Measurements from ENCODE around the gene STX8.
"Not testable (repeated sequence)": the region's sequence is repeated elsewhere in the genome, so short reads cannot be mapped to it uniquely, and the experiment has no call there.

The STX8 gene

DNA sequence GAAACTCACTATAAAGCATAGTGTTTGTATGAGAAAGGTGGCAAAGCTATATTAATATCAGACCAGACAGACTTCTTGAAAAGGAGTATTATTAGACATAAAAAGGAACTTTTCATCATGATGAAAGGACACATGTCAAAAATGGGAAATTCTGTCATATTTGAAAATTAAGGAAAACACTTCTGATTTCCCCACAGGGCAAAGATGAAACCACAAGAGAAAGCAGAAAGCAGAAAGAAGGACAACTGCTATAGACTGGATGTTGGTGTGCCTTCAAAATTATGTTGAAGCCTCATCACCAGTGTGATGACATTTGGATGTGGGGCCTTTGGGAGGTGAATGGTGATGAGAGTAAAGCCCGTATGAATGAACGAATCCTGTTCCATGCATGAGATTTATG, 193.0 kb downstream of the STX8 start:
- peak; percentile 79 to 89 for DNase-seq

DNA sequence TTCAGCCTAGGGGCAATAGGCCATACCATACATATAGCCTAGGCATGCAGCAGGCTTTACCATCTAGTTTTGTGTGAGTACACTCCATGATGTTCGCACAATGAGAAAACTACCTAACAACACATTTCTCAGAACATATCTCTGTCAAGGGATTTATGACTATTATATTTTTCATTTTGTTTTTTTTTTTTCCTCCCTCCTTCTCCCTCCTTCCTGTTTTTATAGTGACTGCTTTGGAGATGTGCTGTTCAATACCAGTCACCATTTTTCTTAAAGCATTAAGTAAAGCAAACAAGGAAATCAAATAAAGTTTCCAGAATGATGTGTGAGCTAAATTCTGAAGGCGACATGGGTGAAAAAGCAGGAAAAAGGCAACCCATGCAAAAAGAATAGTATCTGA, 194.6 kb downstream of the STX8 start:
- no peak for DNase-seq

DNA sequence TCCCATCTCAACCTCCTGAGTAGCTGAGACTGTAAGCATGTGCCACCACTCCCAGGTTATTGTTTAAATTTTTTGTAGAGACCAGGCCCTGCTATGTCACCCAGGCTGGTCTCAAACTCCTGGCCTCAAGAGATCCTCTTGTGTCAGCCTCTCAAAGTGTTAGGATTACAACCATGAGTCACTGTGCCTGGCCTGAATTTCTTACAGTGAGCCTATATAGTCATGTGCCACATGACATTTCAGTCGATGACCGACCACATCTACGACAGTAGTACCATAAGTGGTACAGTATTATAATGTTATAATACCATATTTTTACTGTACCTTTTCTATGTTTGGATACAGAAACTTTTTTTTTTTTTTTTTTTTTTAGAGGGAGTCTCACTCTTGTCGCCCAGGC, 195.3 kb downstream of the STX8 start:
- peak; percentile 27 to 57 for DNase-seq

DNA sequence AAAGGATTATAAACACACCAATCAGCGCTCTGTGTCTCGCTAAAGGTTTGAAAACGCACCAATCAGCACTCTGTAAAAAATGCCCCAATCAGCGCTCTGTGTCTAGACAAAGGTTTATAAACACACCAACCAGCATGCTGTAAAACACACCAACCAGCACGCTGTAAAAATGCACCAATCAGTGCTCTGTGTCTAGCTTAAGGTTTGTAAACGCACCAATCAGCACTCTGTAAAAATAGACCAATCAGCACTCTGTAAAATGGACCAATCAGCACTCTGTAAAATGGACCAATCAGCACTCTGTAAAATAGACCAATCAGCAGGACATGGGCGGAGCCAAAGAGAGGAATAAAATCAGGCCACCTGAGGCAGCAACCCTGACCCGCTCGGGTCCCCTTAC, 199.4 kb downstream of the STX8 start:
- DNase-seq = not testable (repeated sequence)

- DNase-seq = no peak
These were observed 204.6 kb downstream of the STX8 start for GRCh38 chr17:9371019-9371418.

DNA sequence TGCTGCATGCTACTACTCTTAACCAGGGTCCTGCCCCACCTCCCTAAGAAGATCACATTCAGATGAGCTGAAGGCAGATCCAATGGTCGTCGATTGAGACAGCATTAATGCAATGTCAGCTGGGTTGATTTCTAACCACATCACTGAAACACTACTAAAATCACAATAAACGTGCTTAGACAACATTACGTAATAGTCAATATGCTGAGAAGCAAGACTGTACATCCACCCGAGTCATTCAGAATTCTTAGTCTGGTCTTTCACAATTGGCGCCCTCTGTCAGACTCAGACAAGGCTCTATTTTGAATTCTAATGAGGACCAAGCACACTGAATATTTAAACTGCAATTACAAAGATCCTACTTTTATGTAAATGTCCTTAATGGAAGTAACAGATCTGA, 205.2 kb downstream of the STX8 start:
- peak in 1 of 2 donors; percentile 28 for DNase-seq

- DNase-seq = no peak
These were observed 207.0 kb downstream of the STX8 start for GRCh38 chr17:9368631-9369030.

- peak in 1 of 2 donors; percentile 55 for DNase-seq
These were observed 208.5 kb downstream of the STX8 start for GRCh38 chr17:9367156-9367555.

DNA sequence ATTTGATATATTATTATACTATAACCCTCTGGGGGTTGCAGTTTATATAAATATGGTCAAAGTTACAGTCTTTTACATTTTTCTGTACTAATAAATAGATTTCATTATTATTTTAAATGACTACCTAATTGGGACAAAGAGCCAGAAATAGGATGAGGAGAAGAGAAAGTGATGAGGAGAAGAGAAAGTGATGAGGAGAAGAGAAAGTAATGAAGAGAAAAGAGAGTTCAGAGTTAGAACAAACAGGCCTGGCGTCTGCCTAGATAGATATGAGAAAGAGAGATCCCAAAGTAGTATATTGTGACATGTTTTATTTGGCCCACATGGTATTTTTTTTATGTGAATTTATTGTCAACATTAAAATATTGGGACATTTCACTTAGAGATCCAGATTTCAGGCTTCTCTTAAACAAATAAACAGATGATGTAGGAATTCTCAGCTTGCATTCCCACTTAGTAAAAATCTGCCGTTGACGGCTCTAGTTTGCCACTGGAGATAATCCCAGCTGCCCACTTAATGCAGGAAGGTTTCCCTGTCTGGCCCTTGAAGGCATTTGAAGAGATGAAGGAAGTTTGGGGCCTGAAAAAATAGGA, 210.7 kb downstream of the STX8 start:
- no peak for DNase-seq

GRCh38 chr17:9363440-9364350, 211.9 kb downstream of the STX8 start:
- no peak for DNase-seq

GRCh38 chr17:9361188-9361955, 214.2 kb downstream of the STX8 start:
- DNase-seq = peak; percentile 77 to 86

- no peak for DNase-seq
These were observed 214.9 kb downstream of the STX8 start for GRCh38 chr17:9360677-9361081.

- DNase-seq = peak; percentile 48 to 62
These were observed 219.1 kb downstream of the STX8 start for GRCh38 chr17:9356488-9356911.

DNA sequence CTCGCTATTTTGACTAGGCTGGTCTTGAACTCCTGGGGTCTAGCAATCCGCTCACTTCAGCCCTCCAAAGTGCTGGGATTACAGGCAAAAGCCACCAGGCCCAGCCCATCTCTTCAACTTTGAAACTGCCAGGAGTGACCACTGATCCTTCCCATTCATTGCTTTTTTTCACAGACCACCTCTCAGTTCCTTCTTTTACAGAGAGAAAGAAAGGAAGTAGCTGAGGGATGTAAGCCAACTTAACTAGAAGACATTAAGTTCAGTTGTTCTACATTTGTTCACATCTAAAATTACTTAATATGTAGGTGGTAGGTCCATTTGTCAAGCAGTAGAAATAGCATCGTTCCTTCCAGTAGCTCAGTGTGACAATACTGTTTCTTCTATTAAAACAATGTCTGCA, 219.8 kb downstream of the STX8 start:
- no peak for DNase-seq

GRCh38 chr17:9355231-9355630, 220.4 kb downstream of the STX8 start:
- not testable (repeated sequence) for DNase-seq

- DNase-seq = peak; percentile 55 to 66
These were observed 225.5 kb downstream of the STX8 start for GRCh38 chr17:9350080-9350479.

- no peak for DNase-seq
These were observed 229.2 kb downstream of the STX8 start for GRCh38 chr17:9346296-9346926.

GRCh38 chr17:9343516-9343915, 232.1 kb downstream of the STX8 start:
- DNase-seq = no peak

- no peak for DNase-seq
These were observed 233.4 kb downstream of the STX8 start for GRCh38 chr17:9342225-9342624.

DNA sequence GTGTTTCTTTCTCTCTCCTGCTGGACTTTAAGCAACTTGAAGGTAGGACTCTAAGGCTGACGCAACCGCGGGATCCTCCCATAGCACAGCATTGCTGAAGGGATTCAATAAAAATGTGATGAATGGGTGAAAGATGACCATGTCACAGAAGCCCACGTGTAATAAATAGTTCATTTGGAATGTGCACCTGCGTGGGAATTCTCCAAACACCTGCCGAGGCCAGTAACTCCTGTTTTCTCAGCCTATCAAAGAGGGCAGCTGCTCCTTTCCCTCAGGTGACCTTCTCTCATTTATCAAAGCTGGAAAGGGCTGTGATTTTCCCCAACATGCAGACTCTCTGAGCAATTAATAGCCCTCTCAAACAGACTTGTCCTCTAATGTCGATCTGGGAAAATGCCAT, 235.7 kb downstream of the STX8 start:
- DNase-seq = no peak

- not testable (repeated sequence) for DNase-seq
These were observed 236.1 kb downstream of the STX8 start for GRCh38 chr17:9339482-9339881.

DNA sequence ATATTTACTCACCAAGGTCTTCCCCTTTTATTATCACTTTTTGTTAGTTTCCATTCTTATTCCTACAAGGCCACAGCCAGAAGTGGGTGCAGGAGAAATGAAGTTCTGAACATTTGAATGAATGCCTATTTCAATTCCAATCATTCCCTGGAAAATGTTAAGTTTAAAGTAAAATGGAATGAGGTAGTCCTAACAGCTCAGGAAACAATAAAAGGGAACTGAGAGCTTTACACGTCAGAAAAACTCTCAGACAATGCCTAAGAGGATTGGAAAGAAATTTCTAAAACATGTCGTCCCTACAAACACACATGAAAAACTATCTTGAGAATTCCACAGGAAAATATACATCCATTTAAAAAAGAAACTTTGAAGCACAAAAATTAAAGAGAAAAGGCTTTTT, 238.8 kb downstream of the STX8 start:
- no peak for DNase-seq
